ENCODE data around the gene TOM1L2. TPM values are rescaled to one million over a fixed set of nuclear protein-coding genes. Genes with fewer than 3 reads are reported as not detected.

Gene TOM1L2
- total and polyA plus RNA-seq, 2 donors from 2014 or later = 28.2 to 59.4 TPM

DNA sequence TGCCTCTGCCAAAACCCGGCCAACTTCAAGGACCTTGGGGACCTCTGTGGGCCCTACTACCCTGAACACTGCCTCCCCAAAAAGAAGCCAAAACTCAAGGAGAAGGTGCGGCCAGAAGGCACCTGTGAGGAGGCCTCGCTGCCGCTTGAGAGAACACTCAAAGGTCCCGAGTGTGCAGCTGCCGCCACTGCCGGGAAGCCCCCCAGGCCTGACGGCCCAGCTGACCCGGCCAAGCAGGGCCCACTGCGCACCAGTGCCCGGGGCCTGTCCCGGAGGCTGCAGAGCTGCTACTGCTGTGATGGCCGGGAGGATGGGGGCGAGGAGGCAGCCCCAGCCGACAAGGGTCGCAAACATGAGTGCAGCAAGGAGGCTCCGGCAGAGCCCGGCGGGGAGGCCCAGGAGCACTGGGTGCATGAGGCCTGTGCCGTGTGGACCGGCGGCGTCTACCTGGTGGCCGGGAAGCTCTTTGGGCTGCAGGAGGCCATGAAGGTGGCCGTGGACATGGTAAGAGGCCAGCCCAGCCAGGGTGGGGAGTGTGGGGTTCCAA is 174.1 kb downstream of the TOM1L2 start:
- TF ChIP-seq, protein P1, sequence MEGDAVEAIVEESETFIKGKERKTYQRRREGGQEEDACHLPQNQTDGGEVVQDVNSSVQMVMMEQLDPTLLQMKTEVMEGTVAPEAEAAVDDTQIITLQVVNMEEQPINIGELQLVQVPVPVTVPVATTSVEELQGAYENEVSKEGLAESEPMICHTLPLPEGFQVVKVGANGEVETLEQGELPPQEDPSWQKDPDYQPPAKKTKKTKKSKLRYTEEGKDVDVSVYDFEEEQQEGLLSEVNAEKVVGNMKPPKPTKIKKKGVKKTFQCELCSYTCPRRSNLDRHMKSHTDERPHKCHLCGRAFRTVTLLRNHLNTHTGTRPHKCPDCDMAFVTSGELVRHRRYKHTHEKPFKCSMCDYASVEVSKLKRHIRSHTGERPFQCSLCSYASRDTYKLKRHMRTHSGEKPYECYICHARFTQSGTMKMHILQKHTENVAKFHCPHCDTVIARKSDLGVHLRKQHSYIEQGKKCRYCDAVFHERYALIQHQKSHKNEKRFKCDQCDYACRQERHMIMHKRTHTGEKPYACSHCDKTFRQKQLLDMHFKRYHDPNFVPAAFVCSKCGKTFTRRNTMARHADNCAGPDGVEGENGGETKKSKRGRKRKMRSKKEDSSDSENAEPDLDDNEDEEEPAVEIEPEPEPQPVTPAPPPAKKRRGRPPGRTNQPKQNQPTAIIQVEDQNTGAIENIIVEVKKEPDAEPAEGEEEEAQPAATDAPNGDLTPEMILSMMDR (IDR thresholded peaks at IDR 0.05; ENCODE audit: borderline replicate concordance, extremely low read depth, insufficient read depth) = no peak
- intact Hi-C loops (cut with DNase I) = no loop called here
- Histone ChIP-seq H3K36me3 (ENCODE audit: control insufficient read depth in 2 of 3, insufficient read depth in 3 of 3, low read length in 3 of 3) (peaks cover 0 to 3% (median 0%) of the 10 kb centered on the region in 3 donors), H3K27ac (ENCODE audit: low read depth in 2 of 2, low read length in 2 of 2) (no peak overlapping the region), H3K4me3 (ENCODE audit: low read length in 3 of 3) (no peak overlapping the region), H3K27me3 (ENCODE audit: control insufficient read depth, insufficient read depth, low read length) (no peaks in the 10 kb centered on the region), H3K9ac (ENCODE audit: low read length in 3 of 3) (no peak overlapping the region), H3K9me3 (ENCODE audit: control insufficient read depth in 2 of 3, insufficient read depth in 1 of 3, low read length in 3 of 3) (no peaks in the 10 kb centered on the region), H3K4me1 (ENCODE audit: control insufficient read depth in 2 of 3, insufficient read depth in 2 of 3, low read depth in 1 of 3, low read length in 3 of 3) (peaks cover 0 to under 1% (median 0%) of the 10 kb centered on the region in 3 donors)
- FAIRE-seq (no peak), DNase-seq (no peak)

DNA sequence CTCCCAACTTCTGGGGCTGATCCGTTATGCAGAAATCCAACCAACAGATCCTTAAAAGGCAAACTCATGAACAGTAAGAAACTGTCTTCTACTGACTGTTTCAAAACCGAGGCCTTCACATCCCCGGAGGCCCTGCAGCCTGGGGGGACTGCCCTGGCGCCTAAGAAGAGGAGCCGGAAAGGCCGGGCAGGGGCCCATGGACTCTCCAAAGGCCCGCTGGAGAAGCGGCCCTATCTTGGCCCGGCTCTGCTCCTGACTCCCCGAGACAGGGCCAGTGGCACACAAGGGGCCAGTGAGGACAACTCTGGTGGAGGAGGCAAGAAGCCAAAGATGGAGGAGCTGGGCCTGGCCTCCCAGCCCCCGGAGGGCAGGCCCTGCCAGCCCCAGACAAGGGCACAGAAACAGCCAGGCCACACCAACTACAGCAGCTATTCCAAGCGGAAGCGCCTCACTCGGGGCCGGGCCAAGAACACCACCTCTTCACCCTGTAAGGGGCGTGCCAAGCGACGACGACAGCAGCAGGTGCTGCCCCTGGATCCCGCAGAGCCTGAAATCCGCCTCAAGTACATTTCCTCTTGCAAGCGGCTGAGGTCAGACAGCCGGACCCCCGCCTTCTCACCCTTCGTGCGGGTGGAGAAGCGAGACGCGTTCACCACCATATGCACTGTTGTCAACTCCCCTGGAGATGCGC is 174.9 kb downstream of the TOM1L2 start:
- intact Hi-C loops (cut with DNase I) = no loop called here
- H3K9ac ChIP-seq (ENCODE audit: low read length in 3 of 3) = no peak overlapping the region
- no peak for FAIRE-seq
- no peak overlapping the region for H3K27ac ChIP-seq (ENCODE audit: low read depth in 2 of 2, low read length in 2 of 2)
- H3K9me3 ChIP-seq (ENCODE audit: control insufficient read depth in 2 of 3, insufficient read depth in 1 of 3, low read length in 3 of 3) = no peaks in the 10 kb centered on the region
- DNase-seq = no peak
- no peak overlapping the region for H3K4me3 ChIP-seq (ENCODE audit: low read length in 3 of 3)
- H3K36me3 ChIP-seq (ENCODE audit: control insufficient read depth in 2 of 3, insufficient read depth in 3 of 3, low read length in 3 of 3) = peaks cover 0 to 3% (median 0%) of the 10 kb centered on the region in 3 donors
- no peaks in the 10 kb centered on the region for H3K27me3 ChIP-seq (ENCODE audit: control insufficient read depth, insufficient read depth, low read length)
- TF ChIP-seq, protein P1 (IDR thresholded peaks at IDR 0.05; ENCODE audit: borderline replicate concordance, extremely low read depth, insufficient read depth) = no peak
- peaks cover 0 to 2% (median 0%) of the 10 kb centered on the region in 3 donors for H3K4me1 ChIP-seq (ENCODE audit: control insufficient read depth in 2 of 3, insufficient read depth in 2 of 3, low read depth in 1 of 3, low read length in 3 of 3)

DNA sequence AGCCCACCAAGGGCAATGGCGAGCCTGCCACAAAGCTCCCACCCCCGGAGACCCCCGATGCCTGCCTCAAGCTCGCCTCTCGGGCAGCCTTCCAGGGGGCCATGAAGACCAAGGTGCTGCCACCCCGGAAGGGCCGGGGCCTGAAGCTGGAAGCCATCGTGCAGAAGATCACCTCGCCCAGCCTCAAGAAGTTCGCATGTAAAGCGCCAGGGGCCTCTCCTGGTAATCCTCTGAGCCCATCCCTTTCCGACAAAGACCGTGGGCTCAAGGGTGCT is 175.5 kb downstream of the TOM1L2 start:
- intact Hi-C loops (cut with DNase I) = no loop called here
- Histone ChIP-seq H3K4me1 (ENCODE audit: control insufficient read depth in 2 of 3, insufficient read depth in 2 of 3, low read depth in 1 of 3, low read length in 3 of 3) (peaks cover 0 to 6% (median 2%) of the 10 kb centered on the region in 3 donors), H3K27ac (ENCODE audit: low read depth in 2 of 2, low read length in 2 of 2) (no peak overlapping the region), H3K9me3 (ENCODE audit: control insufficient read depth in 2 of 3, insufficient read depth in 1 of 3, low read length in 3 of 3) (no peaks in the 10 kb centered on the region), H3K27me3 (ENCODE audit: control insufficient read depth, insufficient read depth, low read length) (no peaks in the 10 kb centered on the region), H3K36me3 (ENCODE audit: control insufficient read depth in 2 of 3, insufficient read depth in 3 of 3, low read length in 3 of 3) (peaks cover 0 to 3% (median 0%) of the 10 kb centered on the region in 3 donors), H3K4me3 (ENCODE audit: low read length in 3 of 3) (no peak overlapping the region), H3K9ac (ENCODE audit: low read length in 3 of 3) (no peak overlapping the region)
- TF ChIP-seq, protein P1 (IDR thresholded peaks at IDR 0.05; ENCODE audit: borderline replicate concordance, extremely low read depth, insufficient read depth) = no peak
- DNase-seq (no peak), FAIRE-seq (no peak)

Data from kidney (tissue), 14 donors.